Tracheal epithelial cell (primary cell): ENCODE data around the gene RPL36A. TPM values are rescaled to one million over a fixed set of nuclear protein-coding genes. Genes with fewer than 3 reads are reported as not detected.

Experiments
- total RNA-seq: library from RNA; depleted of rRNA; stranded (reverse); fragments of >200 nt; gene quantifications from 2 replicates; pipeline ENCODE4 v1.2.1, GENCODE V29; 2014

RPL36A gene
- total RNA-seq: 349 and 594 TPM in 2 replicates

DNA sequence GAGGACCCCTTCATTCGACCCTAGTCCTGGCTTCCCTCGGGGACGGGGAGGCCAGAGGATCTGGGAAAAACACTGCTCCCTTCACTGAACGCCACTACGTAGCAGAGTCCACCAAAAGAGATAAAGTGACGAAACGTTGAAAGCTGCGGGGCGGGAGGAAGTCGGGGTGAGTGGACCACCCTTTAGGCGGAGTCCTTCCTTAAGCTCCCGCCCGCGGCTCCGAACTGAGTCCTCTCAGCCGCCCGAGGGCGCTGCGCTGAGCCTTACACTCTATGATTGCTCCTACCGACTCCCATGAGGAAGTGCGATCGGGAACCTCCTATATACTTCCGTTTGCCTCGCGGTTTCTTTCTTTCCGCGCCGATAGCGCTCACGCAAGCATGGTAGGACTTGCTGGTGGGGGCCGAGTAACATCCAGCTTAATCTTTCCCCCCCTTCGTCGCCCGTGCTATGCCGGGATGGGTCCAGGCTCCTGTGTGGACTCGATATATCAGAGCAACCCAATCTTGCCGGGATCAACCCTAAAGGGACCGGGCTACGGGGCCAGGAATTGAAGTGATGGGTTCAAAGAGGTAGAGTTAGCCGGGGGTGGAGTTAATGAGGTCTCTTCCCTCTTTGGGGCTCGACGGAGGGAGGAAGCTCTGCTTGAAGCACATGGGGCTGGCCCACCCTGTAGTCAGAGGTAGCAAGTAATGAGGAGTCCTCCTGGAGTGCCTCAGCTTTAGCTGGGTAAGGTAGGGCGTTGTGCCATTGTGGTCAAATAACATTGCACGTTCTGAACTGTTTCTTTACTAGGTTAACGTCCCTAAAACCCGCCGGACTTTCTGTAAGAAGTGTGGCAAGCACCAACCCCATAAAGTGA, at the start of gene RPL36A:
TSS of gene RPL36A (plus strand) at position 348 of the 862 bp plus-strand sequence. CDS start at position 381, 33 bp downstream.

DNA sequence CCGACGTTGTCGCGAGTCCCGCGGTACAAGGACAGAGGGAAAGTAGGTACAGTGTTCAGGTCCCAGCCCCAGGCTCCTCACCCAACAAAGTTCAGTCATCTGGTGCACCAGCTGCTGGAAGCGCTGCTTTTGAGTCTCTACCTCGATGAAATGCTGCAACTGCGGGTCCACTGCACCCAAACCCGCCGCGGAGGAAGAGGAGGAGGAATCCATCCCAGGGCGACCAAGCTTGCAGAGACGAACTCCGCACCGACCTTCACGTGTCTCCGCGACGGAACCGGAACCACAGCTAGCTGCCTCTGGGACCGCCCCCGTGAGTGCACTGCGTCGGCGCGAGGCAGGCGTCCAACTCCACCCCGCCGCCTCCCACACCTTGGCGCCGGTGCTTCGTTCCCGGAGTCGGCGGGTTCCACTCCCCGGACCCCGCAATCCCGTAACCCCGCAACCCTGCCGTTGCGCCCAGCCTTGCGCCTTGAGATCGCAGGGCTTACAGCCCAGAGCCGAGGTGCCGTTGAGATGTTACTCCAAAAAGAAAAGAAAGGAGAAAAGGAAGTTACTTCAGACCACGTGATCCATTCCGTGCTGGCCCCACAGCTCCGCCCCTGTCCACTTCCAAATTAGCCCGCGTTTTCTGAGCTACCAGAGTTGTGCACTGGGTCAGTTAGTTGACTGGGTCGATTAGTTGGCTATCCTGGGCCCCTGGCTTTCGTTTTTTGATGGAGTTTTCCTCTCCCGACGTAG, 42.2 kb upstream of the RPL36A start, which contains the start of gene TIMM8A:
TSS of gene TIMM8A (minus strand) at position 291 of the 741 bp plus-strand sequence. CDS start at position 213, 78 bp downstream.

DNA sequence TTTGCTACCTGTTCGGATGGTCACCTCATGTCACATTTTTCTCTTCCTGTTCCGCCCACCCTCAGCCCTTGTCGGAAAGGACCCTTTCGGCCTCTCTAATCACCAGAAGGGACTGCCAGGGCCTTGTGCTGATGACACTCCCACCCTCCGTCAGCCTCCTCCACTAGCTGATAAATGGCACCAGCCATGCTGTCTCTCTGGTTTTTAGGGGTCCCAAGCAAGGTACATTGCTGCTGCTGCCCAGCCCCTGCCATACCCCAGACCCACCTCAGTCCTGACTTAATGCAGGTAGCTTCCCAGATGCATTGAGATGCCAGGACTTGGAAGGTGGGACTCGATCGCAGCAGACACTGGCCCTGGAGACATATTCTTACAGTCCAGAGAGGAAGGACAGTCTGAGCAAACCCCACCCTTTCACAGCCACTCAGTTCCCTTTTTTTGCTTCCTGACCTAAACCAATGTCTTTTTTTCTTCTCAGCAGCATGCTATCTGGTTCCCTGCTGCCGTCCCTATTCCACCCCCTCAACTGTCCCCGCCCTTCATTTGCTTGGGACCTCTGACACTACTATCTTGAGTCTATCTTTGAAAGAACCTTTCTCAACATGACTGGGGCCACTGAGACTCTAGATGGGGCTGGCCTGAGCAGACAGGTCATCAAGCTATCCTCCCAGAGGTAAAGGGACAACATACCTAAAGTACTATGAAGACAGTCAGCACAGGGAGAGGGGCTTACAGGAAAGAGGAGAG, 4.8 kb upstream of the RPL36A start, which contains the start of gene BTK:
TSS of gene BTK (minus strand) at position 397 of the 747 bp plus-strand sequence. CDS start 10,907 bp downstream, outside the sequence.

DNA sequence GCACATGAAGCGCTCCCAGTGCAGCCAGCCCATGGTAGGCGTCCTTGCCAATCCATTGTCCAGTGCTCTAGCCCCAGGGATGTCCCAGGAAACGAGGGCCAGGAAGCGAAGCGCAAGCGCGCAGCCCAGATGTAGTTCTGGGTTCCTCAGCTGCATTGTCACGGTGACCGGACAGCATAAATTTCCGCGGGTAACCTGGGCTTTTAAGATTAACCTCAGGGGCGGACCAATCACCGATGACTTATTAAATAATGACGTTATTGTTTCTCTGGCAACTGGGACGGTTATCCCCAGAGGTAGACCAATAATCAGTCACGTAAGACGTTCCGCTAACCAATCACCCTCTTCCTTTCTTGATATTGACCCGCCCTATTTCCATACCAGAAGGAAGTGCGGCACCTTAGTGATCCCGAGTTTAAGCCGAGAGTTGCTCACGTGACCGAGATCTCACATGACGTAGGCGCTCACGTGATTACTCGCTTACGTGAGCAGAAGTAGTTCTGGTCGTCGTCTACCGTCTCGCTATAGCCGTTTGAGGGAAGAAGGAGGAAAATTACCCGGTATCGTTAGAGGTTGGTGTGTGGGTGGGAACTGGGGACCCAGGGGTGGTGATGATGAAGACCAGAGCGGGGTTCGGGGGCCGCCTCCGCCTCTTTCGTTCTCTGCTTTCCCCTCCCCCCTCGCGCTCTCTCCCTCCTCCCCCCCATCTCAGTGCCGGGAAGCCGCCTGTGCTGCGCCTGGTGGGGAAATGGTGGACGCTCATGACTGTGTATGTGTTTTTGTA, 17.1 kb downstream of the RPL36A start, which contains the start of the genes GLA and HNRNPH2:
TSS of gene GLA (minus strand) at position 178 of the 784 bp plus-strand sequence. CDS start at position 156, 22 bp downstream.
TSS of gene HNRNPH2 (plus strand) at position 475 of the 784 bp plus-strand sequence. CDS start 3,767 bp downstream, outside the sequence.

Other genes with a start within 250 kb of the RPL36A start
- under 0.01 TPM in 2 replicates for gene DRP2, start 171.2 kb upstream of the RPL36A start, total RNA-seq
- 0.21 and 0.24 TPM in 2 replicates for gene TAF7L, start 99.7 kb upstream of the RPL36A start, total RNA-seq
- gene TIMM8A, start 42.3 kb upstream of the RPL36A start, total RNA-seq: 4.1 and 4.9 TPM in 2 replicates
- gene BTK, start 4.8 kb upstream of the RPL36A start, total RNA-seq: not detected in 2 replicates
- gene GLA, start 16.9 kb downstream of the RPL36A start, total RNA-seq: 13.4 and 29.9 TPM in 2 replicates
- gene HNRNPH2, start 17.2 kb downstream of the RPL36A start, total RNA-seq: 47.1 and 54.5 TPM in 2 replicates
- gene ARMCX4, start 94.4 kb downstream of the RPL36A start, total RNA-seq: 0.43 and 0.72 TPM in 2 replicates
- 7.2 and 15.7 TPM in 2 replicates for gene ARMCX1, start 159.5 kb downstream of the RPL36A start, total RNA-seq
- 15.1 and 21.0 TPM in 2 replicates for gene ARMCX6, start 227.0 kb downstream of the RPL36A start, total RNA-seq
- 24.3 and 36.4 TPM in 2 replicates for gene ARMCX3, start 232.1 kb downstream of the RPL36A start, total RNA-seq